Measurements from ENCODE around the gene NR1D1. TPM values are rescaled to one million over a fixed set of nuclear protein-coding genes. Genes with fewer than 3 reads are reported as not detected.

Gene NR1D1
- total and polyA plus RNA-seq, 2 of the 13 experiments (the other 11 are each of a cell fraction or from before 2014, with no cell fraction given), result 2.1 to 2.7 TPM

GRCh38 chr17:40086150-40087044, 14.0 kb downstream of the NR1D1 start (continued):
- TF ChIP-seq ZNF615 (CRISPR knock-in tag; IDR thresholded peaks at IDR 0.05; ENCODE audit: borderline replicate concordance) (no peak), GZF1 (CRISPR knock-in tag; IDR thresholded peaks at IDR 0.05) (no peak), ATF6 (CRISPR knock-in tag; conservative IDR thresholded peaks at IDR 0.05) (no peak), SP1 (IDR thresholded peaks at IDR 0.05) (no peak), SP1 (CRISPR knock-in tag; IDR thresholded peaks at IDR 0.05) (0 out of 2 replicates have a peak, but pooled peaks have one; percentile 17), ZNF275 (CRISPR knock-in tag; IDR thresholded peaks at IDR 0.05; ENCODE audit: borderline replicate concordance) (no peak), ZNF274 (CRISPR knock-in tag; IDR thresholded peaks at IDR 0.05) (0 out of 2 replicates have a peak, but pooled peaks have one; percentile 50), ZSCAN20 (CRISPR knock-in tag; IDR thresholded peaks at IDR 0.05; ENCODE audit: borderline replicate concordance) (no peak), ZNF558 (CRISPR knock-in tag; IDR thresholded peaks at IDR 0.05; ENCODE audit: borderline replicate concordance) (no peak), THRA (CRISPR knock-in tag; IDR thresholded peaks at IDR 0.05; ENCODE audit: borderline replicate concordance) (peak; percentile 95), RAD21 (CRISPR knock-in tag; IDR thresholded peaks at IDR 0.05) (peak; percentile 97), NR2C2 (CRISPR knock-in tag; IDR thresholded peaks at IDR 0.05; ENCODE audit: borderline replicate concordance) (no peak), STAG1 (CRISPR knock-in tag; IDR thresholded peaks at IDR 0.05) (peak; percentile 92), MYPOP (CRISPR knock-in tag; IDR thresholded peaks at IDR 0.05) (no peak), CTCF (CRISPR knock-in tag; IDR thresholded peaks at IDR 0.05) (peak; percentile 91), ZNF121 (CRISPR knock-in tag; IDR thresholded peaks at IDR 0.05) (no peak), ZNF234 (CRISPR knock-in tag; conservative IDR thresholded peaks at IDR 0.05) (no peak), ZNF251 (CRISPR knock-in tag; IDR thresholded peaks at IDR 0.05) (no peak), CHD4 (IDR thresholded peaks at IDR 0.05; ENCODE audit: borderline replicate concordance, low read length) (no peak), ATF7-NPFF (CRISPR knock-in tag; IDR thresholded peaks at IDR 0.05; ENCODE audit: low read depth) (no peak), ZSCAN21 (CRISPR knock-in tag; IDR thresholded peaks at IDR 0.05; ENCODE audit: borderline replicate concordance) (no peak), ZNF629 (CRISPR knock-in tag; conservative IDR thresholded peaks at IDR 0.05) (peak; percentile 52)
